Endothelial cell of umbilical vein (primary cell): ENCODE results near the gene LMNA. TPM values are rescaled to one million over a fixed set of nuclear protein-coding genes. Genes with fewer than 3 reads are reported as not detected.
A peak's percentile ranks its signal among the peaks of the same experiment; 100 is the strongest.

Source experiments
- BruUV-seq: library from RNA; stranded (reverse); fragments of 400-500 nt; replicated peaks from 2 replicates; lab custom pipeline; 2021; lab: Mats Ljungman, UMichigan
- CTCF ChIA-PET: fragments of 300-600, 350-600 bp; sonication (Branson Sonifier 250); formaldehyde crosslinking; loops from one replicate; lab custom pipeline; 2021; ENCODE audit warnings: antibody characterized with exemption, inconsistent platforms; lab: Charles Lee
- POLR2A ChIA-PET: fragments of 300-600, 350-600 bp; sonication (Branson Sonifier 250); formaldehyde crosslinking; loops from one replicate; lab custom pipeline; 2021; ENCODE audit warnings: antibody characterized with exemption, inconsistent platforms; lab: Charles Lee
- DNase-seq: peaks from one replicate; pipeline ENCODE4 v3.0.0-alpha.2; 2011; ENCODE audit warnings: low read depth, low spot score
- FAIRE-seq: peaks from 2 replicates; lab custom pipeline; 2011; peaks lifted over from hg19 to GRCh38; lab: Jason Lieb, UNC
- H2AFZ ChIP-seq: 2 replicates; pipeline ENCODE4 v1.6.0; 2012; ENCODE audit warnings: low read depth, low read length, control low read depth, inconsistent platforms
- H3K27ac ChIP-seq: 2 replicates; pipeline ENCODE4 v1.5.1; 2011; ENCODE audit warnings: low read depth, mild to moderate bottlenecking, control low read depth, low read length, moderate library complexity; ENCODE audit not compliant: insufficient read depth
- H3K27me3 ChIP-seq, 2 experiments: 2 replicates each; pipeline versions ENCODE4 v1.6.0 to v1.6.1; 2011; ENCODE audit warnings: low read length in 2 of 2, mixed read lengths in 1 of 2; ENCODE audit not compliant: control insufficient read depth in 2 of 2, insufficient read depth in 2 of 2
- H3K36me3 ChIP-seq, 2 experiments: 2 replicates in 1 of 2; 3 replicates in 1 of 2; pipeline ENCODE4 v1.5.1; 2011; ENCODE audit warnings: low read length in 2 of 2, mild to moderate bottlenecking in 1 of 2, moderate library complexity in 1 of 2; ENCODE audit not compliant: control insufficient read depth in 2 of 2, insufficient read depth in 2 of 2; ENCODE audit errors: extremely low read depth in 1 of 2
- H3K4me1 ChIP-seq: 3 replicates; pipeline ENCODE4 v1.5.1; 2011; ENCODE audit warnings: mild to moderate bottlenecking, low read length; ENCODE audit not compliant: control insufficient read depth, insufficient read depth; ENCODE audit errors: extremely low read depth
- H3K4me2 ChIP-seq: 2 replicates; pipeline ENCODE4 v1.6.1; 2011; ENCODE audit warnings: low read length, control low read depth, mixed read lengths; ENCODE audit not compliant: insufficient read depth
- H3K4me3 ChIP-seq, 3 experiments: fragments of 200-600 bp in 1 of 3; sonication (generic), shearing (Covaris generic) in 1 of 3; replicated peaks in 1 of 3; 2 replicates each; pipeline ENCODE4 v1.5.1; 2011 to 2016; ENCODE audit warnings: control low read depth in 3 of 3, low read length in 3 of 3, mild to moderate bottlenecking in 2 of 3, inconsistent platforms in 1 of 3, low read depth in 1 of 3, moderate library complexity in 1 of 3; ENCODE audit not compliant: insufficient read depth in 1 of 3
- H3K79me2 ChIP-seq: 2 replicates; pipeline ENCODE4 v1.6.0; 2012; ENCODE audit warnings: low read length, inconsistent platforms; ENCODE audit not compliant: control insufficient read depth, insufficient read depth
- H3K9ac ChIP-seq: replicated peaks from 2 replicates; pipeline ENCODE3; 2011; ENCODE audit warnings: low read length, control low read depth; ENCODE audit not compliant: insufficient read depth; ENCODE audit errors: extremely low read depth
- H3K9me1 ChIP-seq: replicated peaks from 3 replicates; pipeline ENCODE4 v1.6.0; 2011; ENCODE audit warnings: mild to moderate bottlenecking, low read length; ENCODE audit not compliant: control insufficient read depth, insufficient read depth; ENCODE audit errors: extremely low read depth
- H3K9me3 ChIP-seq: replicated peaks from 2 replicates; pipeline ENCODE4 v1.5.1; 2012; ENCODE audit warnings: low read length, inconsistent platforms; ENCODE audit not compliant: control insufficient read depth, insufficient read depth
- H4K20me1 ChIP-seq: replicated peaks from 2 replicates; pipeline ENCODE3; 2011; ENCODE audit warnings: mild to moderate bottlenecking, low read length; ENCODE audit not compliant: control insufficient read depth, insufficient read depth; ENCODE audit errors: extremely low read depth
- EZH2 ChIP-seq: IDR thresholded peaks from 2 replicates; pipeline ENCODE4 v1.6.1; 2012; ENCODE audit warnings: borderline replicate concordance, low read depth, mild to moderate bottlenecking, moderate library complexity, low read length, inconsistent platforms; ENCODE audit not compliant: severe bottlenecking
- FOS ChIP-seq: IDR thresholded peaks from 2 replicates; pipeline ENCODE4 v1.6.1; 2011; ENCODE audit warnings: mild to moderate bottlenecking, low read length, moderate library complexity, borderline replicate concordance; ENCODE audit not compliant: insufficient read depth
- GATA2 ChIP-seq: IDR thresholded peaks from 2 replicates; pipeline ENCODE4 v1.7.0; 2011; ENCODE audit warnings: low read depth, mild to moderate bottlenecking, moderate library complexity, mixed read lengths, low read length; ENCODE audit not compliant: insufficient read length, insufficient read depth
- JUN ChIP-seq: IDR thresholded peaks from 2 replicates; pipeline ENCODE4 v1.6.1; 2011; ENCODE audit warnings: borderline replicate concordance, low read depth; ENCODE audit not compliant: insufficient read length, insufficient read depth
- MAX ChIP-seq: IDR thresholded peaks from 2 replicates; pipeline ENCODE4 v1.6.1; 2011; ENCODE audit not compliant: insufficient read depth, insufficient read length
- MYC ChIP-seq: IDR thresholded peaks from one replicate; pipeline ENCODE4 v1.6.1; 2011; ENCODE audit warnings: mild to moderate bottlenecking, low read depth, low read length
- POLR2A ChIP-seq: IDR thresholded peaks from 2 replicates; pipeline ENCODE4 v1.6.1; 2012; ENCODE audit warnings: low read depth, mild to moderate bottlenecking, control low read depth, low read length
- POLR2AphosphoS5 ChIP-seq: IDR thresholded peaks from 2 replicates; pipeline ENCODE4 v1.6.1; 2012; ENCODE audit warnings: low read depth, mild to moderate bottlenecking, control low read depth, low read length, moderate library complexity; ENCODE audit not compliant: insufficient read depth
- dilution Hi-C: fragments of 300-500 bp; cut with MboI; formaldehyde crosslinking; loops from one replicate; pipeline ENCODE4 v1.15.0; 2019; ENCODE audit warnings: low sequenced_read_pairs; ENCODE audit not compliant: extremely low pct_ligation_motif_present
- intact Hi-C: fragments of 100-400 bp; cut with micrococcal nuclease; formaldehyde crosslinking; loops from one replicate; pipeline ENCODE4 v1.10.0; 2022
- polyA plus RNA-seq, 4 experiments: library from polyadenylated mRNA; depleted of rRNA in 3 of 4; stranded (reverse) in 3 of 4; unstranded in 1 of 4; fragments of >200 nt; gene quantifications; 2 replicates each; pipeline versions ENCODE4 v1.2.1 to v1.2.3, GENCODE V29; 2011 to 2012; ENCODE audit warnings: missing spikeins in 1 of 4
- total RNA-seq: library from RNA; stranded (reverse); gene quantifications from 2 replicates; pipeline ENCODE4 v1.2.3, GENCODE V29; 2021
- TF ChIP-seq, protein P1 (sequence below), 2 donors: IDR thresholded peaks; 1 replicate in 1 of 2; 2 replicates in 1 of 2; pipeline ENCODE4 v1.5.1; 2011; ENCODE audit warnings: low read length in 2 of 2, mild to moderate bottlenecking in 2 of 2, moderate library complexity in 2 of 2, control low read depth in 1 of 2, inconsistent platforms in 1 of 2, low read depth in 1 of 2; ENCODE audit not compliant: insufficient read depth in 1 of 2; ENCODE audit errors: extremely low read depth in 1 of 2

The LMNA gene
- total and polyA plus RNA-seq, 2 donors (not counting 3 experiments of a cell fraction or from before 2014, with no cell fraction given) = 371 to 742 TPM

- peak overlapping the region in 2 of 3 experiments; percentile 5 to 41 for H3K4me3 ChIP-seq
- intact Hi-C loops (no loop called here), dilution Hi-C loops (no loop called here)
- BruUV-seq = no TSS peak
- no peaks in the 10 kb centered on the region for H3K9me3 ChIP-seq
- peaks cover 78% of the 10 kb centered on the region for H3K79me2 ChIP-seq
- no peak overlapping the region for H2AFZ ChIP-seq
- ChIA-PET CTCF (interaction anchor here (1.0 to 13.3 kb wide), 3 partner anchors 11 to 107 kb away, joined by 3 to 283 read pairs (median 51); no protein-coding TSS in a partner anchor), POLR2A (no interaction called here)
- TF ChIP-seq EZH2 = no peak
- no peaks in the 10 kb centered on the region for H3K27me3 ChIP-seq
- no peaks in the 10 kb centered on the region for H4K20me1 ChIP-seq
- no peaks in the 10 kb centered on the region for H3K9me1 ChIP-seq
- peak overlapping the region; percentile 9 for H3K27ac ChIP-seq
- DNase-seq (no peak), FAIRE-seq (peak; percentile 76)
- peaks cover 54% of the 10 kb centered on the region for H3K4me1 ChIP-seq
- H3K36me3 ChIP-seq = peaks cover 0 to 4% of the 10 kb centered on the region in 2 experiments
- peak overlapping the region; percentile 20 for H3K9ac ChIP-seq
- H3K4me2 ChIP-seq = peak overlapping the region; percentile 68
These were observed 3.1 kb downstream of the LMNA start for GRCh38 chr1:156117414-156118176.

DNA sequence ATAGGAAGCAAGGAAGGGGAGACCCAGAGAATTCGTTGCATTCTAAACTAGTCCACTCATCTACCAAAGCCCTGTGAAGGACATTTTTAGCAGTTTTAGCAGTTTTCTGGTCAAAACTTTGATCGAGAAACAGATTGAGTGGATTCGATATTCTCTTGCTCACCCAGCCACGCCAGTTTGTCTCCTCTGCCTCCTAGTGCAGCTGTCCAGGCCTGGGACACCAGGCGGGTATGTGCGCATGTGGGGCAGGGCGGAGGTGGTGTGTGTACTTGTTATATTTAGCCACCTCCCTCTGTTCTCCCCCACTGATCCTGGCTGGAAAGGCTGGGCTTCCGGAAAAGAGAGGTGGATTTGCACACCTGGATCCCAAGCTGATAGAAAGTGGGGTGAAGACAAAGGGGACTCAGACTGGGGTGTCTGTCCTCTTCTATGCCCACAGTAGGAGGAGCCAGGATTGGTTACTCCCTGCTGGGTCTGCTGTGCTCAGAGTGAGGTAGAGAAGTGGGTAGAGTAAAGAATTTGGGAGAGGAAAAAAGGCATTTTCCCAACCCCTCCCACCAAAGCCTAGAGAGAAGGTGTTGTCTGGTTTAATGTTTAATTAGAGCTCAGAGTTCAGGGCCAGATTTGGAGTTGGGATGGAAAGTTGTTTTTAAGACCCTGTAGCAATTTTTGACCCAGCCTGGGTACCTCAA is 3.8 kb downstream of the LMNA start:
- H3K4me3 ChIP-seq = peak overlapping the region in 2 of 3 experiments; percentile 5 to 41
- peak overlapping the region; percentile 68 for H3K4me2 ChIP-seq
- POLR2A ChIA-PET = no interaction called here
- BruUV-seq = no TSS peak
- FAIRE-seq (peak; percentile 64), DNase-seq (no peak)
- dilution Hi-C loops (no loop called here), intact Hi-C loops (no loop called here)
- no peak overlapping the region for H2AFZ ChIP-seq
- peaks cover 84% of the 10 kb centered on the region for H3K79me2 ChIP-seq
- no peaks in the 10 kb centered on the region for H3K27me3 ChIP-seq
- CTCF ChIA-PET = interaction anchor here (0.9 to 13.3 kb wide), 4 partner anchors 10 to 107 kb away, joined by 3 to 283 read pairs (median 28); no protein-coding TSS in a partner anchor
- H4K20me1 ChIP-seq = no peaks in the 10 kb centered on the region
- no peaks in the 10 kb centered on the region for H3K9me3 ChIP-seq
- H3K27ac ChIP-seq = peak overlapping the region; percentile 9
- H3K36me3 ChIP-seq = peaks cover 0 to 4% of the 10 kb centered on the region in 2 experiments
- H3K9me1 ChIP-seq = no peaks in the 10 kb centered on the region
- H3K9ac ChIP-seq = peak overlapping the region; percentile 20
- TF ChIP-seq, protein P1, sequence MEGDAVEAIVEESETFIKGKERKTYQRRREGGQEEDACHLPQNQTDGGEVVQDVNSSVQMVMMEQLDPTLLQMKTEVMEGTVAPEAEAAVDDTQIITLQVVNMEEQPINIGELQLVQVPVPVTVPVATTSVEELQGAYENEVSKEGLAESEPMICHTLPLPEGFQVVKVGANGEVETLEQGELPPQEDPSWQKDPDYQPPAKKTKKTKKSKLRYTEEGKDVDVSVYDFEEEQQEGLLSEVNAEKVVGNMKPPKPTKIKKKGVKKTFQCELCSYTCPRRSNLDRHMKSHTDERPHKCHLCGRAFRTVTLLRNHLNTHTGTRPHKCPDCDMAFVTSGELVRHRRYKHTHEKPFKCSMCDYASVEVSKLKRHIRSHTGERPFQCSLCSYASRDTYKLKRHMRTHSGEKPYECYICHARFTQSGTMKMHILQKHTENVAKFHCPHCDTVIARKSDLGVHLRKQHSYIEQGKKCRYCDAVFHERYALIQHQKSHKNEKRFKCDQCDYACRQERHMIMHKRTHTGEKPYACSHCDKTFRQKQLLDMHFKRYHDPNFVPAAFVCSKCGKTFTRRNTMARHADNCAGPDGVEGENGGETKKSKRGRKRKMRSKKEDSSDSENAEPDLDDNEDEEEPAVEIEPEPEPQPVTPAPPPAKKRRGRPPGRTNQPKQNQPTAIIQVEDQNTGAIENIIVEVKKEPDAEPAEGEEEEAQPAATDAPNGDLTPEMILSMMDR (IDR thresholded peaks at IDR 0.05; ENCODE audit: extremely low read depth in 1 of 2, insufficient read depth in 1 of 2, low read depth in 1 of 2, low read length in 2 of 2) = no peak
- TF ChIP-seq POLR2AphosphoS5 (no peak), FOS (no peak), MYC (no peak), POLR2A (no peak), MAX (no peak), GATA2 (no peak), JUN (no peak), EZH2 (no peak)
- H3K4me1 ChIP-seq = peaks cover 61% of the 10 kb centered on the region
